ENCODE data around the gene SPOCD1.

SPOCD1 gene

DNA sequence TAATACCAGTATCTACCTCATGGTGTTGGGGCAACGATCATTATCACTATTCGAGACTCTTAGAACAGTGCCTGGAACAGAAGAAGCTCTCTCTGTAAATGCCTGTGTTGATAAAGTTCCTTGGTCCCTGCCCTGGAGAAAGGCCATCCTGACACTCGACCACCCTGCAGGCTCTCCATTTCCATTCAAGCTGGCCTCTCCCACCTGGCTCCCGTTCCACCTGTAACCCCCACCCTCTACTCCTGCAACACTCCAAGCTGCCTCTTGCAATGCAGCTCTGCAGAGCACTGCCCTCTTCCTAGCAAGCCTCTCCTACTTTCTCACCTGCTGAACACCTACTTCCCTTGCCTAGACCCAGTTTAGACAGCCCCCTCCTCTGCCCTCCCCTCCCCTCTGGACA, 6.1 kb downstream of the SPOCD1 start:
- TF ChIP-seq, protein P1, sequence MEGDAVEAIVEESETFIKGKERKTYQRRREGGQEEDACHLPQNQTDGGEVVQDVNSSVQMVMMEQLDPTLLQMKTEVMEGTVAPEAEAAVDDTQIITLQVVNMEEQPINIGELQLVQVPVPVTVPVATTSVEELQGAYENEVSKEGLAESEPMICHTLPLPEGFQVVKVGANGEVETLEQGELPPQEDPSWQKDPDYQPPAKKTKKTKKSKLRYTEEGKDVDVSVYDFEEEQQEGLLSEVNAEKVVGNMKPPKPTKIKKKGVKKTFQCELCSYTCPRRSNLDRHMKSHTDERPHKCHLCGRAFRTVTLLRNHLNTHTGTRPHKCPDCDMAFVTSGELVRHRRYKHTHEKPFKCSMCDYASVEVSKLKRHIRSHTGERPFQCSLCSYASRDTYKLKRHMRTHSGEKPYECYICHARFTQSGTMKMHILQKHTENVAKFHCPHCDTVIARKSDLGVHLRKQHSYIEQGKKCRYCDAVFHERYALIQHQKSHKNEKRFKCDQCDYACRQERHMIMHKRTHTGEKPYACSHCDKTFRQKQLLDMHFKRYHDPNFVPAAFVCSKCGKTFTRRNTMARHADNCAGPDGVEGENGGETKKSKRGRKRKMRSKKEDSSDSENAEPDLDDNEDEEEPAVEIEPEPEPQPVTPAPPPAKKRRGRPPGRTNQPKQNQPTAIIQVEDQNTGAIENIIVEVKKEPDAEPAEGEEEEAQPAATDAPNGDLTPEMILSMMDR (IDR thresholded peaks at IDR 0.05; ENCODE audit: insufficient read depth, low read depth, low read length, missing control alignments): no peak
- H3K4me3 ChIP-seq (ENCODE audit: low read depth, low read length): no peak overlapping the region
- DNase-seq (ENCODE audit: low read depth): no peak

DNA sequence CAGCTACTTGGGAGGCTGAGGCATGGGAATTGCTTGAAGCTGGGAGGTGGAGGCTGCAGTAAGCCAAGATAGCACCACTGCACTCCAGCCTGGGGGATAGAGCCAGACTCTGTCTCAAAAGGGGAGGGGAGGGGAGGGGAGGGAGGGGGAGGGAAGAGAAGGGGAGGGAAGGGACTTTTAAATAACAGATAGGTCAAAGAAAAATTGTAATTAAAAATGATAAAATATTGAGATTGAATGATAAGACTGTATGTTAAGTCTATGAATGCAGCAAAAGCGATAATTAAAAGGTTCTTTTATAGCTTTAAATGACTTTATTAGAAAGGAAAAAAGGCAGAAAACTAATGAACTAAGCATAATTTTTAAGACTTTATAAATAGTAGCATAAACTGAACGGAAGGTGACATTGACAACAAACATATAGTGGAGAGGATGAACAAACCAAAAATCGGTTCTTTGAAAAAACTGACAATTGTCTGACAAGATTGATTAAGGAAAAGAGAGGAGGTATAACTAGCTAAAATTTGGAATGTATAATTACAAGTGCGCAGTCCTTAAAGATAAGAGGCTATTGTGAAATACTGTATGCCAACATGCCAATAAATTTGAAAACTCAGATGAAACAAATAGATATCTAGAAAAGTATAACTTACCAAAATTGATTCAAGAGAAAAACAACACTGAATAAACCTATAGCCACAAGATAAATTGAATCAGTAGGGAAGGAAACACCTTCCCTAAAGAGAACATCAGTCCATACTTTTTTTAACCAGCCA, 8.4 kb downstream of the SPOCD1 start:
- H3K4me3 ChIP-seq (ENCODE audit: low read depth, low read length): no peak overlapping the region
- TF ChIP-seq, protein P1 (IDR thresholded peaks at IDR 0.05; ENCODE audit: insufficient read depth, low read depth, low read length, missing control alignments): no peak
- DNase-seq (ENCODE audit: low read depth): no peak

DNA sequence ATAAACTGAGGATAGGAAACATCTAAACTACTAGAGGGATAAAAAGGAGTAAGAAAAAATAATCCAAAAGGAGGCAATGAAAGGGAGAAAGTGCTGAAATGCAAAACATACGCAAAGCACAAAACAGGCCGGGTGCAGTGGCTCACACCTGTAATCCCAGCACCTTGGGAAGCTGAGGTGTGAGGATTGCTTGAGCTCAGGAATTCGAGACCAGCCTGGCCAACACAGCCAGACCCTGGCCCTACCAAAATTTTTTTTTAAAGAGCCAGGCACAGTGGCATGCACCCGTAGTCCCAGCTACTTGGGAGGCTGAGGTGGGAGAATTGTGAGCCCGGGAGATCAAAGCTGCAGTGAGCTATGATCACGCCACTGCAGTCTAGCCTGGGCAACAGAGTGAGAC, 10.5 kb downstream of the SPOCD1 start:
- TF ChIP-seq, protein P1 (IDR thresholded peaks at IDR 0.05; ENCODE audit: insufficient read depth, low read depth, low read length, missing control alignments): no peak
- no peak overlapping the region for H3K4me3 ChIP-seq (ENCODE audit: low read depth, low read length)
- DNase-seq (ENCODE audit: low read depth): no peak

DNA sequence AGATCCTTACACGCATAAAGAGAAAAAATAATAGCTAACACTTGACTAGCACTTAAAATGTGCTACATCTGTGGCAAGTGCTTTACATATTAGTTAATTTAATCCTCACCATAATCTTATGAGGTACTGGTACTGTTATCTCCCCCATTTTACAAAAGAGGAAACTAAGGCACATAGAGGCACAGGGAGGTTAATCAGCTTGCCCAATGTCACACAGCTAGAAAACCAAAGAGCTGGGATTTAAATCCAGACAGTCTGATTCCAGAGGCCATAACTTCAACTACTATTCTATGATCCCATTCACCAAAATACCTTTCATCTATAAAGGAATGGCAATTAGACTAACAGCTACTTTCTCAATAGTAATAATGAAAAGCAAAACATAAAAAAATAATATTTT, 11.7 kb downstream of the SPOCD1 start:
- no peak for DNase-seq (ENCODE audit: low read depth)
- TF ChIP-seq, protein P1 (IDR thresholded peaks at IDR 0.05; ENCODE audit: insufficient read depth, low read depth, low read length, missing control alignments): no peak
- H3K4me3 ChIP-seq (ENCODE audit: low read depth, low read length): no peak overlapping the region

DNA sequence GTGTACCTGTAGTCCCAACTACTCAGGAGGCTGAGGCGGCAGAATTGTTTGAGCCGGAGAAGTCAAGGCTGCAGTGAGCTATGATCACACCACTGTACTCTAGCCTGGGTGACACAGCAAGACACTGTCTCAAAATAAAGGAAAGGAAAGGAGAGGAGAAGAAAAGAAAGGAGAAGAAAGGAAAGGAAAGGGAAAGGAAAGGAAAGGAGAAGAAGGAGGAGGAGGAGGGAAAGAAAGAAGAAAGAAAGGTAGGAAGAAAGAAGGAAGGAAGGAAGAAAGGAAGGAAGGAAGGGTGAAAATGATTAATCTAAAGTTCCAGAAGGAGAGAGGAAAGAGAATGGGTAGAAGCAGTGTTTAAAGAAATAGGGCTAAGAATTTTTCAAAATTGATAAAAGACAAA, 12.2 kb downstream of the SPOCD1 start:
- TF ChIP-seq, protein P1 (IDR thresholded peaks at IDR 0.05; ENCODE audit: insufficient read depth, low read depth, low read length, missing control alignments): no peak

DNA sequence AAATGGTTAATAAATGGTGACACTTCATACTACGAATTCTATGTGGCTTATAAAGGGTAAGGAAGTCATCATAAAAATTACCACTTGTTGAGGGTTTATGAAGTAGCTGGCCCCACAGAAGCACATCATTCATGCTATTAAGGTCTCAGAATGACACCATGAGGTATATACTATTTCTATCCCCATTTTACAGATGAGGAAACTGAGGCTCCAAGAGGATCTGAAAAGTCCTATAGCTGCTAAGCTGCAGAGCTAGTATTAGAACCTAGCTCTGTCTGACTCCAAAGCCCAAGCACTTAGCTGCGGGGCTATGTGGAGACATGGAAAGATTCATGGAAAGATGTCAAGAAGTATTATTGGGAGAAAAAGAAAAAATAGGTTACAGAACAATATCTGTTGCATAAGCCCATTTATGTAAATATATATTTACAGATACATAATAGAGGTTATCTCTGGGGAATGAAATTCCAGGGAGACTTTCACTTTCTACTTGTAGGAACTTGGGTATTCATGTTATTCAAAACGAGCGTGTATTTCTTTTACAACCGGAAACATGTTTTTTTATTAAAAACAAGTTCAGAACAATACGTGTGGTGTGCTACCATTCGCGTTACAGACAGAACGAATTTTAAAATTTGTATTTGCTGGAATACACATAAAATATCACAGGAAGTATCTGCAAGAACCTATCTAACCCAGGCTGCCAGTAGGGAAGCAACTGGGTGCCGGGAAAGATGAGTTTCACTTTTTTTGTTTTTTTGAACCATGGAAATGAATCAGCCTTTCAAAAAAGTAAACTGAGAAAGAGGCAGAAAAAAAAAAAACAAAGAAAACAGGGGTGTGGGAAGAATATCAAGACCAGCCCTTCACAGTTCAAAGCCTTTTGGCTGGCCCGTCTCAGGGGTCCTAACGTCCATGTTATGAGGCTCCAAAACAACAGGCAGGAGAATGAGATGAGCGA, 13.4 kb downstream of the SPOCD1 start:
- TF ChIP-seq, protein P1 (IDR thresholded peaks at IDR 0.05; ENCODE audit: insufficient read depth, low read depth, low read length, missing control alignments): no peak
- H3K4me3 ChIP-seq (ENCODE audit: low read depth, low read length): no peak overlapping the region
- DNase-seq (ENCODE audit: low read depth): no peak

More for the DNA sequence above, 12.2 kb downstream of the SPOCD1 start:
- DNase-seq (ENCODE audit: low read depth): no peak
- no peak overlapping the region for H3K4me3 ChIP-seq (ENCODE audit: low read depth, low read length)

Data from GM12865 (cell line).